ENCODE measurements around the gene OLA1.
A peak's percentile ranks its signal among the peaks of the same experiment; 100 is the strongest.

GRCh38 chr2:174248187-174248997 is at the start of gene OLA1:
- TF ChIP-seq CTCF (IDR thresholded peaks at IDR 0.05), result no peak
- peak; percentile 65 for TF ChIP-seq POLR2A (IDR thresholded peaks at IDR 0.05)

All from breast epithelium (tissue), 3 donors.